Peyer's patch (tissue), 4 donors: ENCODE results near the gene MGST2.

Experiments
- CTCF ChIP-seq, 6 experiments: fragments of 450-650 bp in 4 of 6; fragments of 200-600 bp in 2 of 6; sonication (generic) in 1 of 6; IDR thresholded peaks; one replicate each; pipeline ENCODE4 v1.5.1; 2017 to 2019; ENCODE audit warnings: antibody characterized with exemption in 6 of 6, mild to moderate bottlenecking in 3 of 6, moderate library complexity in 1 of 6
- POLR2A ChIP-seq, 2 donors: fragments of 450-650 bp; IDR thresholded peaks; one replicate each; pipeline ENCODE4 v1.5.1; 2017; ENCODE audit warnings: antibody characterized with exemption in 2 of 2, mild to moderate bottlenecking in 2 of 2, moderate library complexity in 2 of 2

GRCh38 chr4:139670775-139671174 is 5.2 kb downstream of the MGST2 start:
- TF ChIP-seq POLR2A (IDR thresholded peaks at IDR 0.05), result no peak
- TF ChIP-seq CTCF (IDR thresholded peaks at IDR 0.05), result no peak
